Daoy (cell line): ENCODE results near the gene CLMN. TPM values are rescaled to one million over a fixed set of nuclear protein-coding genes. Genes with fewer than 3 reads are reported as not detected.
A peak's percentile ranks its signal among the peaks of the same experiment; 100 is the strongest.
"Not testable (repeated sequence)": the region's sequence is repeated elsewhere in the genome, so short reads cannot be mapped to it uniquely, and the experiment has no call there.

Source experiments
- DNase-seq: peaks from one replicate; pipeline ENCODE4 v3.0.0-alpha.2; 2015; ENCODE audit warnings: low read depth
- total RNA-seq: library from RNA; depleted of rRNA; stranded (reverse); fragments of >200 nt; shearing (Covaris generic); gene quantifications from 2 replicates; pipeline ENCODE4 v1.2.3, GENCODE V29; 2014

Gene CLMN
- total RNA-seq, 1 experiment from 2014 or later: 3.5 TPM

GRCh38 chr14:95288672-95289322 is 30.9 kb downstream of the CLMN start:
- no peak for DNase-seq

- no peak for DNase-seq
Observed at GRCh38 chr14:95287176-95287754, 32.4 kb downstream of the CLMN start.

GRCh38 chr14:95286645-95287044 is 33.1 kb downstream of the CLMN start:
- no peak for DNase-seq

GRCh38 chr14:95285566-95285965 is 34.1 kb downstream of the CLMN start:
- DNase-seq: no peak

- DNase-seq: not testable (repeated sequence)
Observed at GRCh38 chr14:95283802-95284201, 35.9 kb downstream of the CLMN start.

- not testable (repeated sequence) for DNase-seq
Observed at GRCh38 chr14:95282986-95283380, 36.7 kb downstream of the CLMN start.

- no peak for DNase-seq
Observed at GRCh38 chr14:95282354-95282985, 37.2 kb downstream of the CLMN start.

GRCh38 chr14:95281560-95282176 is 38.0 kb downstream of the CLMN start:
- no peak for DNase-seq

GRCh38 chr14:95275494-95275893 is 44.2 kb downstream of the CLMN start:
- DNase-seq: peak; percentile 46

- DNase-seq: no peak
Observed at GRCh38 chr14:95274874-95275273, 44.8 kb downstream of the CLMN start.

GRCh38 chr14:95274279-95274678 is 45.4 kb downstream of the CLMN start:
- no peak for DNase-seq

GRCh38 chr14:95273001-95273978 is 46.4 kb downstream of the CLMN start:
- peak; percentile 55 for DNase-seq

GRCh38 chr14:95272057-95272456 is 47.7 kb downstream of the CLMN start:
- DNase-seq: no peak

GRCh38 chr14:95270203-95270602 is 49.5 kb downstream of the CLMN start:
- no peak for DNase-seq

- no peak for DNase-seq
Observed at GRCh38 chr14:95269493-95269892, 50.2 kb downstream of the CLMN start.

GRCh38 chr14:95268350-95268749 is 51.4 kb downstream of the CLMN start:
- no peak for DNase-seq

- peak; percentile 42 for DNase-seq
Observed at GRCh38 chr14:95267306-95267705, 52.4 kb downstream of the CLMN start.

GRCh38 chr14:95265106-95266094 is 54.3 kb downstream of the CLMN start:
- peak; percentile 96 for DNase-seq

- DNase-seq: no peak
Observed at GRCh38 chr14:95264271-95264973, 55.3 kb downstream of the CLMN start.
